GM19351 (cell line): ENCODE measurements around the gene TRIM54.

ENCODE experiments used
- ATAC-seq: cut with Tn5 transposase; IDR thresholded peaks from one replicate; pipeline ENCODE4 v1.9.1; 2021; ENCODE audit warnings: mild to moderate bottlenecking, moderate library complexity; ENCODE audit not compliant: unreplicated experiment

TRIM54 gene

GRCh38 chr2:27281855-27282559 is at the start of gene TRIM54:
TRIM54 (plus strand) TSS chr2:27282429; CDS start chr2:27282732, 303 bp downstream.
- ATAC-seq, result no peak

DNA sequence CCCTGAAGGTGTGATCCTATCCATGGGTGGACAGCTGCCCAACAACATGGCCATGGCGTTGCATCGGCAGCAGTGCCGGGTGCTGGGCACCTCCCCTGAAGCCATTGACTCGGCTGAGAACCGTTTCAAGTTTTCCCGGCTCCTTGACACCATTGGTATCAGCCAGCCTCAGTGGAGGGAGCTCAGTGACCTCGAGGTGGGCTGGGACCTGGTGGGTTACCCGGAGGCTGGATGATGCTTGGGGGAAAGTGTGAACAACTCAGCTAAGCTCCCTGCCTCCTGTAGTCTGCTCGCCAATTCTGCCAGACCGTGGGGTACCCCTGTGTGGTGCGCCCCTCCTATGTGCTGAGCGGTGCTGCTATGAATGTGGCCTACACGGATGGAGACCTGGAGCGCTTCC is 48.9 kb upstream of the TRIM54 start:
- no peak for ATAC-seq

GRCh38 chr2:27236136-27236535 is 46.1 kb upstream of the TRIM54 start:
- no peak for ATAC-seq

DNA sequence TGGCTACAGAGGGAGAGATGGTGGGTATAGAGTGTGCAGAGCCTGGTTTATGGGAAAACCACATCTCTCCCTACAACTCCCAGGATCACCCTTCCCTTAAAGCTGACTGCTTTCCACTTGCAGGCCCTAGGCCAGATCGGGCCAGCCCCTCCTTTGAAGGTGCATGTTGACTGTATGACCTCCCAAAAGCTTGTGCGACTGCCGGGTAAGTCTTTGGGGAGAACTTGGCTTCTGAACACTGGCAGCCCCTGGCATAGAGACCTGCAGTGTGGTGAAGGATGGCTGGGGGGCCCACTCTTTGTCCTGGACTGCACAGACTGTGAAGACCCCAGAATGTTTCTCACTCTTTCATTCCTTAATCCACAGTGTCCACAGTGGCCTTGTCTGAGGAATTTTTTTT is 45.6 kb upstream of the TRIM54 start:
- no peak for ATAC-seq

DNA sequence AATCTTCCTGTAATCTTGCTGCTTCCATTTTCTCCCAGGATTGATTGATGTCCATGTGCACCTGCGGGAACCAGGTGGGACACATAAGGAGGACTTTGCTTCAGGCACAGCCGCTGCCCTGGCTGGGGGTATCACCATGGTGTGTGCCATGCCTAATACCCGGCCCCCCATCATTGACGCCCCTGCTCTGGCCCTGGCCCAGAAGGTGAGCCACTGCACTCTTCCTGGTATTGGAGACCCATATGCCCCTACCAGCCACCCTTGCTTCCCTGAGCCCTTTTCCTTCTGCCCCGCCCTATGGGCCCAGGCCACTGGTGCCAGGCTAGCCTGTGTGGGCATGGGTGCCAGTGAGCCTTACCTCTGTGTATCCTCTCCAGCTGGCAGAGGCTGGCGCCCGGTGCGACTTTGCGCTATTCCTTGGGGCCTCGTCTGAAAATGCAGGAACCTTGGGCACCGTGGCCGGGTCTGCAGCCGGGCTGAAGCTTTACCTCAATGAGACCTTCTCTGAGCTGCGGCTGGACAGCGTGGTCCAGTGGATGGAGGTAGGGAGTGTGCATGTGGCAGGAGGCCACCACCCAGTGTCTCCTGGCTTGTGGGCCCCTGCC is 44.8 kb upstream of the TRIM54 start:
- no peak for ATAC-seq

- no peak for ATAC-seq
These were observed 43.3 kb upstream of the TRIM54 start for GRCh38 chr2:27238976-27239375.

DNA sequence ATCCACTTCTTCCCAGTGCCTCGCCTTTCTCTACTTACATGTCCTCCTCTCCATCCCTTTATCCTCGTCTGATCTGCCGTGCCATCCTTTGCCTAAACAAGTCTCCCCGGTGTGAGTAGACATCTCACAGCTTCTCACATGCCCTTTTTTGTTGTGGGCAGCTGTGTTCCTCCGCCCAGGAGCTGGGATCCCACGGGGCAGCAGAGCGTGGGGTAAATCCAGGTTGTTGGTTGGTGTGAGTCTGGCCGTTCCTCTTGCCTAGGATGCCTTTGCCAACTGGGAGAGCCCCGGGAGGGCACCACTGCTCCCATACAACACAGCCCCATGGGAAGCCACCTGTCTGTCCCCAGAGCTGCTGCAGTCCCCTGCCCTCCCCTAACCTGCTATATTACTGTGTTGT is 41.8 kb upstream of the TRIM54 start:
- no peak for ATAC-seq

DNA sequence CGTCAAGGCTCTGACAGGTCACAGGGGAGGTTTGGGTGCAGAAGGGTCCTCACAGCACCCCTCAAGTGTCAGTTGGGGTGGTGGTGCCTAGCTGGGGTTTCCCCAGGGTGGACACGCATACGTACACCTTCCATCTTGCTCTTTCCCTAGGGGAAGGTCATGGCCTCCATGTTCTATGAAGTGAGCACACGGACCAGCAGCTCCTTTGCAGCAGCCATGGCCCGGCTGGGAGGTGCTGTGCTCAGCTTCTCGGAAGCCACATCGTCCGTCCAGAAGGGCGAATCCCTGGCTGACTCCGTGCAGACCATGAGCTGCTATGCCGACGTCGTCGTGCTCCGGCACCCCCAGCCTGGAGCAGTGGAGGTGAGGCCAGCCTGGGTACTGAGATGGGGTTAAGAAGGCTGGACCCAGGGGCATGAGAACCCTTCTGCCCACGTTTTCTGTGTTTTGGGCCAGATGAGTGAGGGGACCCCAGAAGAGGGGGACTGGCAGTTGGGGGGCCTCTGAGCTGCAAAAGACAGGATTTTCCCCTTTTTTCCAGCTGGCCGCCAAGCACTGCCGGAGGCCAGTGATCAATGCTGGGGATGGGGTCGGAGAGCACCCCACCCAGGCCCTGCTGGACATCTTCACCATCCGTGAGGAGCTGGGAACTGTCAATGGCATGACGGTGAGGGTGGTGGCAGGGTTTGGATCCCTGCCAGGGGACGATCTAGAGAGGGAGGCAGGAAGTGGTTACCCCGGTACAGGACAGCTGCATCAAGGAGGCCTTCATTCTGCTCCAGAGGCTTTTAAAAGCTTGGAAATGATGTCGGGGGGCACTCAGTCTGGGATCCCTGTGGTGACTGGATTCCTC is 40.2 kb upstream of the TRIM54 start:
- ATAC-seq, result no peak

GRCh38 chr2:27242614-27242951 is 39.6 kb upstream of the TRIM54 start:
- ATAC-seq, result no peak

- ATAC-seq, result no peak
These were observed 38.7 kb upstream of the TRIM54 start for GRCh38 chr2:27243391-27244130.

DNA sequence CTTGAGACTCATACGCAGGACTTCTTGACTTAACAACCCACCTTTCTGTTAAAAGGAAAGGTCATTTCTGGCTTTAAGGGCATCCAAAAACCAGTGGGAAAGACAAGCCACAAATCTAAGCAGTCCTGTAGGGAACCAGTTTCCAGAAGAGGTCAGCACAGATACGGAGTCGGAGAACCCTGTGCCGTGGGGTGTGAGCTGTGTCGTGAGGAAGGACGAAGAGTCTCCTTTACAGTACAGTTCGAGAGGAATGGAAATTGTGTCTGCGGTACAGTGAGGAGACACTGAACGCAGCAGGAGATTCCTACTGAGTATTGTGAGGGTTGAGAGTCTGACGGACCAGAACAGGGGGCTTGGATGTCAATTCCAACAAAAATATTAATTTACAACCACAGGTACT is 37.1 kb upstream of the TRIM54 start:
- no peak for ATAC-seq

DNA sequence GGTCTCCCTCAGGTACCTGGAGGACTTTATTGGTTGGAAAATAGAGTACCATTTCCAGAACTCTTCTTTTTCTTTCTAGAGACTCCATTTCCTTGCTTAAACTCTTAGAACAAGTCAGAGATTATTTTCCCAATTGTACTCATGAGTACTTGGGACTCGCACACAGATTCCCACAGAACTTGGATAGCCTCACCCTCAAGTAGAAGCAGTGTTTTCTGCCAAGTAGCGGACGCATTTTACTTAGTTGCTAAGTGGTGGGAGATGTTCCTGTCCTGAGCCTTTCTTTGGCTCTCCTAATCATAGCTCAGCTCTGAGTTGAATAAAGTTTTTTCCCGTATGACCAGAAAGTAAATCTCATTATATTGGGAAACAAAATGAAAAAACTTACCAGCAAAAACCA is 36.6 kb upstream of the TRIM54 start:
- no peak for ATAC-seq

DNA sequence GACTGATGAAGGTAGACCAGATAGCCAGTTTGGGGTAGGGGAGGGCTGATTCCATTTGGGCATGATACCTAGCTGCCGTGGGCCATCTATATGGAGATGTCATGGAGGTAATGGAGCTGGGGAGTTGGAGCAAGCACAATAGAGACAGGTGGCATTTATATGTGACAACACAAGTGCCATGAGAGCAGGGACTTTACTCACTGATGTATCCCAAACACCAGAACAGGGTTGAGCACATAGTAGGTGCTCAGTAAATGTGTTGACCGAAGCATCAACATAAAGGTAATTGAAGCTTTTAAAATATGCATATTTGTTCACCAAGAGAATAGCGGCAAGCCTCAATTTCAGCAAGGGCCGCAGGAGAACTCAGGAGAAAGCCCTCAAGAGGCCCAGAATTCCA is 34.3 kb upstream of the TRIM54 start:
- no peak for ATAC-seq

DNA sequence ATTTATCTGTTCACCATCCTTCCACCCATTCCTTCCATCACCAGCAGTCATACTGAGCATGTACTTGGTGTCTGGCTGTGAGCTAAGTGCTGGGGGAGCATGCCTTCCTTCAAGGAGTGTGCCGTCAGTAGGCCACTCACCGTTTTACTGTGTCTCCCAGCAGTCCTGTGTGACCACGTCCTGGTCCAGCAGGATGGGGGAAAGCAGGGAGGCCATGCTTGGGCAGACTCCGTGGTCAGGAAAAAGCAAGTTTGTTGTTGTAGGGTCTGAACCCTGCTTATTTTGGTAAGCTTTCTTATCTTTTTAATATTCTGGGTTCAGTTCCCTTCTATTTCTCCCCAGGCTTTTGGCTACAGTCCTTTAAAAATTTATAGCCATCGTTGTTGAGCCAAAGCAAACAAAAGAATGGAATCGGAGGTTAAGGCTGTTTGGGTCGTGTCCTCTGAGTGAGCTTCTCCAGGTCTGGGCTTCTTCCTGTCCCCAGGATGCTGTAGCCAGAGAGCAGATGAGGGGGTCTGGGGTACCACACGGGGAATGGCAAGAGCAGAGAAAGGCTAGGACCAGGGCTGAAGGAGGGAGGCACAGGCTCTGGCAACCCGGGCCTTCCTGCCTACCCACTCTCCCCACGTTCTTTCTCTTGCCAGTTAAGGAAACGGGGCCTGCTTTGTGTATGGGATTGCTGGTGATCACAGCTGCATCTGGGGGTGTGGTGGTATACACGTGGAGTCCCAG is 32.9 kb upstream of the TRIM54 start:
- ATAC-seq, result no peak

DNA sequence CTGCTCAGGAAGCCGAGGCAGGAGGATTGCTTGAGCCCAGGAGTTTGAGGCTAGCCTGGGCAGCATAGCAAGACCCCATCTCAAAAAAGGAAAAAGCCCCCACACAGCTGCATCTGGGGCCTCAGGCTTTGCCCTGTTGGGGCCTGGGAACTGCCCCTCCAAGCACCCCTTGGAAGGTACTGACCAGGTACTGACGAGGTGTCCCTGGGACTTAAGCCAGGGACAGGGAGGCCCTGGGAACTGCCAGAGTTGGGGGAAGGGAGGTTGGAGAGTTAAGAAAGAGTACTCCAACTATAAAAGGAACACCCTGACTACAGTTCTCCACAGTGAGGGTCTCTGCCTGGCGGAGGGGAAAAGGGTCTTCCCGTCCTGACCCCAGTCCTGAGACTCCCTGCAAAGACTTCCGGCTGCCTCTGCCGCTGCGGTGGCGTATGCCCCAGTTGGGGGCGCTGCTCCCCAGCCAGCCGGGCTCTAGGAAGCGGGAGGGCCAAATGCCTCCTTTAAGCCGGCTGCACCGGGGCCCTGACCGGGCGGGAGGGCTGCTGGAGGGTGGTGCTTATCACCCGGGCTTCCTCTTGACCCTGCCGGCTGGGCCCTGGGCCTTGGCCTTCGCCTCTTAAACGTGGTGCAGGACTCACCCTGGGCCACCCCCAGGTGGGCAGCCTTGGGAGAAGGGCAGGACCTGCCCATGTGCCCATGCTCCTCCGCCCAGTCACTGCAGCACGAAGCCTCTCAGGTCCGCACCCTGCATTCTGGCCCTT is 32.2 kb upstream of the TRIM54 start:
- no peak for ATAC-seq

DNA sequence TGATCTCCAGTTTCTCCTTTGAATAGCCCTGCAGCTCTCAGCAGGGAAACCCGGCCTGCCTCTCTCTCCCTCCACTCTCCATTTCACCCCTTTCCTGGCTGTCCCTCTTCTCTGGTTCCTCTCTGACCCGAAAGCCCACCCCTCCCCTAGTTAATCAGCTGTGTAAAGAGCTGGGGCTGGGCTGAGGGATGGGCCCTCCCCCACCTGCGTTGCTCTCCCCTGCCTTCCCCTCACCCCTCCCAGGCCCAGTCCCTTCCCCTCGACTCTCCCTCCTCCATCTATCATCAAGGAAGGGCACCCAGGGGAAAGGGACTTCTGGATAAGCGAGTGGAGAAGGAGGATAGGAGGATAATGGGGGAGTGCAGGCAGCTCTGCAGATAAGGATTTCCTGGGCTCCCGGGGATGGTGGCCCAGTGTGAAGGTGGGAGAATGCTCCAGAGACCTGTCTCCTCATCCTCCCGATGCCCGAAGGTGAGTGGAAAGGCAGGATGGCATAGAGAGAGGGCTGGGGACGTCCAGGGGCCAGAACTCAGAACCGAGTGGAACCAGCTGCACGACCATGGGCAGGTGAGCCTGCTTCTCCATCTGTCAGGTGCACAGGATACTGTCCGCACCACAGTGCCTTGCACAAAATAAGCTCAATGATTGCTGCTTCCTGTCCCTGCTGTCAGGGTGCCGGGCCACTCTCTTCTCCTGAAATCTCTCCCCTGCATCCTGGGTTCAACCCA is 31.4 kb upstream of the TRIM54 start:
- ATAC-seq, result no peak

- no peak for ATAC-seq
These were observed 30.5 kb upstream of the TRIM54 start for GRCh38 chr2:27251766-27252165.

DNA sequence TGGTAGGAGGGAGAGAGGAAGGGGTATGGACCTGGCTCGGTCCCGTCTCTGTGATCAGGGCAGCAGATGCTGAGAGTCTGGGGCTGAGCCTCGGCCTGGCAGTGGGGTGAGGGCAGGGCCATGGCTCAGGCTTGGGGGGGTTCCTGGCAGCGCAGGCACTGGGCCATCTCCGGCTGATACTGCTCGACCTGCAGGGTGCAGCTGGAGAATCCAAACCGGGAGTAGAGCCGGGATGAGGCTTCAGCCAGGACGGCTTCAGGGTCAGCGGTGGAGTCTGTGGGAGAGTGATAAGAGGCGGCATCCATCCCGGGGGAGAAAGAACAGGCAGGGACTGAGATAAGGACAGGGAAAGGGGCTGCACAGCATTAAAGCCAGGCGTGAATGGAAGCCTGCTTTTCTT is 27.0 kb upstream of the TRIM54 start:
- ATAC-seq, result no peak

- ATAC-seq, result no peak
These were observed 26.6 kb upstream of the TRIM54 start for GRCh38 chr2:27255660-27256059.
